ELR (cell line): Measurements from ENCODE around the gene KPTN.
A peak's percentile ranks its signal among the peaks of the same experiment; 100 is the strongest.

ENCODE experiments used
- DNase-seq: peaks from one replicate; pipeline ENCODE4 v3.0.0-alpha.2; 2015; ENCODE audit warnings: low read depth

Gene KPTN

GRCh38 chr19:47483800-47484690 is at the start of gene KPTN:
TSS of gene KPTN (minus strand) at chr19:47484219. CDS start at chr19:47484160, 59 bp downstream.
- DNase-seq, result peak; percentile 91

GRCh38 chr19:47531640-47532387 is 47.8 kb upstream of the KPTN start:
- no peak for DNase-seq

GRCh38 chr19:47529018-47529742 is 45.2 kb upstream of the KPTN start:
- no peak for DNase-seq

- DNase-seq, result no peak
Measured at GRCh38 chr19:47526798-47527197, 42.8 kb upstream of the KPTN start.

- DNase-seq, result no peak
Measured at GRCh38 chr19:47523473-47523872, 39.5 kb upstream of the KPTN start.

- no peak for DNase-seq
Measured at GRCh38 chr19:47521473-47522180, 37.6 kb upstream of the KPTN start.

GRCh38 chr19:47520839-47521238 is 36.8 kb upstream of the KPTN start:
- no peak for DNase-seq

- peak; percentile 10 for DNase-seq
Measured at GRCh38 chr19:47520343-47520806, 36.4 kb upstream of the KPTN start.

GRCh38 chr19:47518854-47519253 is 34.8 kb upstream of the KPTN start:
- no peak for DNase-seq

- no peak for DNase-seq
Measured at GRCh38 chr19:47518139-47518538, 34.1 kb upstream of the KPTN start.

- DNase-seq, result peak; percentile 100
Measured at GRCh38 chr19:47514869-47515588, 31.0 kb upstream of the KPTN start, which contains the start of gene NAPA. TSS of gene NAPA (minus strand) at chr19:47515063. CDS start at chr19:47514940, 123 bp downstream.

- peak; percentile 25 for DNase-seq
Measured at GRCh38 chr19:47514151-47514868, 30.3 kb upstream of the KPTN start.

- no peak for DNase-seq
Measured at GRCh38 chr19:47512948-47513319, 28.9 kb upstream of the KPTN start.

GRCh38 chr19:47512183-47512947 is 28.3 kb upstream of the KPTN start:
- peak; percentile 32 for DNase-seq

- no peak for DNase-seq
Measured at GRCh38 chr19:47511681-47512080, 27.7 kb upstream of the KPTN start.

- no peak for DNase-seq
Measured at GRCh38 chr19:47511128-47511517, 27.1 kb upstream of the KPTN start.

- DNase-seq, result no peak
Measured at GRCh38 chr19:47510516-47511127, 26.6 kb upstream of the KPTN start.

- no peak for DNase-seq
Measured at GRCh38 chr19:47509973-47510372, 26.0 kb upstream of the KPTN start.
